NCI-H187 treated with DMSO at 0.1 percent for 48 hours (cell line): ENCODE measurements around the gene CDH20.
"Not testable (repeated sequence)": the region's sequence is repeated elsewhere in the genome, so short reads cannot be mapped to it uniquely, and the experiment has no call there.

Experiments used
- DNase-seq: peaks from one replicate; lab custom pipeline; 2025; lab: John Stamatoyannopoulos, UW

Gene CDH20

GRCh38 chr18:61348230-61348629 is 15.0 kb downstream of the CDH20 start:
- no peak for DNase-seq

DNA sequence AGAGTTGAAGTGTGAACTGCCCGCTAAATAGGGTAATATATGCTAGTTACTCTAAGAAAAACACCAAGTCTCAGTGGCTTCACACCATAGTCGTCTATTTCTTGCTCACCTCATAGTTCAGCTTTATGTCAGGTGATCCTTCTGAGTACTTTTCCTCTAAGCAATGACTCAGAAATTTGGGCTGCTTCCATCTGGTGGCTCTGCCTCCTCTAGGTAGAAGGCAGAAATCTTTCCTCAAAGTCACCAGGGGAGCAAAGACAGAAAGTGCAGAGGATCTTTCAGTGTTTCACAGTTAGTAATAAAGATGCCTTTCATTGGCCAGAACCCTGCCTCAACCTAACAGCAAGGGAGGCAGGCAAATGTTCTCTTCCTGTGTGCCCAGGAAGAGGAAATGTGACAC is 17.3 kb downstream of the CDH20 start:
- no peak for DNase-seq

DNA sequence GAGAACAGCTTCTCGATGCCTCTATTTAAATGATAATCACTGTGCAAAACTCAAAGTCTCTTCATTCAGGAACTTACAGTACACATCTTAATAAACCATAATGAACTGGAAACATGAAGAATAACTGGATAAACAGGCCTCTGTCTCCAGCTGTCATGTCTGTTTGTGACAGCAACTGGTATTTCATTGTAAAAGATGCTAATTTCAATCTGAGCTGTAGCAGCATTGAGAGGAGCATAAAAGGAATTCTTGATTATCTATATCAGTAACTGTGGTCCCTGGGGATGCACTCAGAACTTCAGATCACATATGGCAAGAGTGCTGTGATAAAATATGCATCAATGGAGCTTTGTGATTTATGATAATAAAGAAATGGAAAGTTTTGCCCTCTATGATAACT is 18.8 kb downstream of the CDH20 start:
- no peak for DNase-seq

DNA sequence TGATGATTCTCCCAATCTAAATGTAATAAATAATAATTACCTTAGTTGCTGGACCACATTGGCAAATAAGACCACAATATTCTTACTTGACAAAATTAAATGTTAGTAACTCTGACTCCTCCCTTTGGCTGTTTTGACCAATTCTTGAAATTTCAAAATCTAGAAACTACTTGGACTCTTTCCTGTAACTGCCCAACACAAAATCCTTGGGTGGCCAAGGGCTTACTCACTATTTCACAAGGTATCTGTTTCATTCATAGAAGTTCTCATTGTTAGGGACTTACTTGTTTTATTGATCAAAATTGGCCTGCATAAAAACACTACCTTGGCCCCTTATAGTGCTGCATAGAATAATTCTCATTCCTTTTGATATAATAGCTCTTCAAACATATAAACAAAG is 19.4 kb downstream of the CDH20 start:
- no peak for DNase-seq

GRCh38 chr18:61360404-61361383 is 27.5 kb downstream of the CDH20 start:
- DNase-seq = no peak

DNA sequence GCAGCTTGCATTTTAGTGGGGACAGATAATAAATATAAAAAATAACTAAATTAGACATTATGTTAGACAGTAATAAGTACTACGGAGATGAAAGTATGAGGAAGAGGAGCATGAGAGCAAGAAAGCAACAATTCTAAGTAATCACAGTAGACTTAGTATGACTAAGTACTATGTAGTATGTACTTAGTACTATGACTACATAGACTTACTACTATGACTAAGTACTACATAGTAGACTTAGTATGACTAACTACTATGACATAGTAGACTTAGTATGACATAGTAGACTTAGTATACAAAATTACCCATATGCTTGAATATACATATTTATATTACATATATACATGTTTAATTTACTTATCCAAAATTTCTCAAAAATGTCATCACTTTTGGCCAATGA is 29.3 kb downstream of the CDH20 start:
- no peak for DNase-seq

DNA sequence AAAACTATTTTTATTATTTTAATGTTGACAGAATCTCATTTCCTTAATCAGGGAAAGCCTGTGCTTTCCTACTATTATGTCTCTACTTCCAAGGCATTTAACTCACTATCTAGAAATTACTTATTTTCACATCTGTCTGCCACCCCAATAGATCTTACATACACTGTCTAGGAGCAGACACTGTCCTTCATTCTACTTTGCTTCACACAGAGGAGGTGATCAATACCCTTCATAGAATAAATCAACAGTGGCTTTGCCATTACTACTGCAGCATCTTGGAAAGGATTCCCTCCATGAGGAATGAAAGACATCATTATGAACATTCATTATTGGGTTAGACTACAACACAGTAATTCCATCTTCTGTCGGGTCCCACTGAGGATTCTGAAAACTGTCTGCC is 31.7 kb downstream of the CDH20 start:
- no peak for DNase-seq

GRCh38 chr18:61368001-61368400 is 34.8 kb downstream of the CDH20 start:
- no peak for DNase-seq

DNA sequence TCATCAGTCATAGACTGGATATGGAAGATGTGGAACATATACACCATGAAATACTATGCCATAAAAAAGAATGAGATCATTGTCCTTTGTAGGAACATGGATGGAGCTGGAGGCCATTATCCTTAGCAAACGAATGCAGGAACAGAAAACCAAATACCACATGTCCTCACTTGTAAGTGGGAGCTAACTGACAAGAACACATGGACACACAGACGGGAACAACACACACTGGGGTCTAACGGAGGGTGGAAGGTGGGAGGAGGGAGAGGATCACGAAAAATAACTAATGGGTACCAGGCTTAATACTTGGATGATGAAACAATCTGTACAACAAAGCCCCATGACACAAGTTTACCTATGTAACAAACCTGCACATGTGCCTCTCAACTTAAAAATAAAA is 36.4 kb downstream of the CDH20 start:
- not testable (repeated sequence) for DNase-seq

DNA sequence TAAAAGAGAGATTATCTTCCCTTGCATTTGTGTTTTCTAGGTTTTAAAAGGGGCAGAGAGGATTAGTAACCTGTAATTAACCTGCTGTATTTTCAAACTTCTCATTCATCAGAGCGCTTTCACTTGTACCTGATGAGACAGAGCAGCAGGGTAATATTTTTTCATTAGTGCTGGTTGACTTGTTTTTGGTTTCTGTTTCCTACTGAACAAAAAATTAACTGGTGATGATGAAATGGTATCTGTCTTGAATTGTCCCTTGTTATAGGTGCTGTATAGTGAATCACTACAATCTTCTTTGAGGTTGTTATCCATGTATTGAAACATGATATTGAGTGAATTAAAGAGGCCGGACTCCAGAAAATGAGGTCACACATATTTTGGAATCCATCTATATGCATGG is 37.9 kb downstream of the CDH20 start:
- no peak for DNase-seq

DNA sequence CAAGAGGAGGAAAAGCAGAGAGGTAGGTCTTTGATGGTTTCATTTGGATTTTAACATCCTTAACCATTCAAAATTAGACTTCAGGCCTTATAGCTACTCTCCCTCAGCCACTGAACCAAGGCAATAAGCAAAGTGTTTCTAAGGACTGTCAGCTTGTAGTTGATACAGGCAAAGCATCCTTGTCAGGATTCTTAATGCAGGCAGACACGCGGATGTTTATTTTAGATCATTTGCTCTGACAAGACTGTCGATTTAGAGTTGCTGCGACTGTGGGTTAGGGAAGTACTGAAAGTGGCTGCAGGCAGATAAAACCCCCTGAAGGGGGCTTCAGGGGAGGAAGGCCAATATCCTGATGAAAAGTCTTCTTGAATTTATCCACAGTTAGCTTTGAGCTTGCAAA is 46.6 kb downstream of the CDH20 start:
- DNase-seq = no peak

- DNase-seq = no peak
Observed at GRCh38 chr18:61388010-61388409, 54.8 kb downstream of the CDH20 start.

DNA sequence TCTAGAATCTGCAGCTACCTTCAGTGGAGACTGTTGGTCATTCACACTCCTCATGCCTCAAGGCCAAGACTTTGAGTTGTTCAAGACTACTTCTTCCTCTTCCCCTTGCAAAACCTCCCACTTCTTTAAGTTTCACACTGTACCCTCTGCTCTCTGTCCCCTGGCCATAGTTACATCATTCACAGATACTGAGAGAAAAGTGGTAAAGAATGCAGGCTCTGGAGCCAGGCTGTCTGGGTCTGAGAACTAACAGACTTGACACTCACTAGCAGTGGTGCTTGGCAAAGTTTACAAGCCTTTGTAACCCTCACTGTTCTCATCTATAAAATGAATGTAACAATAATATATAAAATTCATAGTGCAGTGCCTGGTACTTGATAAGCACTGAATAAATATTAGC is 61.8 kb downstream of the CDH20 start:
- no peak for DNase-seq

GRCh38 chr18:61397222-61397621 is 64.0 kb downstream of the CDH20 start:
- no peak for DNase-seq

DNA sequence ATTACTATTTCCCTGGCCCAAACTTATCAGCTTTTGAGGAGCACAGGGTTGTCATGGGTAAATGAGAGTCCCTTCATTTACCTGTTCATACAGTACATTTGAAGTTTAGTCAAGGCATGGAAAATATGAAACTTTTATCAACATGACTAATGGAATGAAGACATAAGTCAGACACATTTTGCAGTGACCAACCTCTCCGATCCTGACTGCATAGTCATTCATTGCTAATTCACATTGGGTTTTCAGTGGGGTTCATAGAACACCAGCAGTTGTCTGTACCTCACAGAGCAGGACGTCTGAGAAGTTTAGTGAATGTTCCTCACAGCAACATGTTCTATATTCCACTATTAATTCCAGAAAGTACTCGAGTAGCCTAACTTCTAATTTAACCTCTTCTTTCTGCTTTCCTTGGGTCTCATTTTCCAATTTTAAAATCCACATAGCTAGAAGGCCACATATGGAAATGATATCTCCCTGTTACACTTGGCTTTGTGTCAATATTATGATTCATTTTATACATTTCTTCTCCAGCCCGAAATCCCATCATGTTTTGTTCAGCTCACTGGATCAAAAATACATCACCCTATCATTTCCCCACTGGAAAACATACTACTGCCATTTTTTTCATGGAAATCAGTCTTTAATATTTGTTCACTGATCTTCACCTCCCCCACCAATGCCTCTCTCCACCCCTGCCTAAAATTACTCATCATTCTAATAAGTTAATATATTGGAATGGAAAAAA is 65.9 kb downstream of the CDH20 start:
- no peak for DNase-seq

- no peak for DNase-seq
Observed at GRCh38 chr18:61400016-61400635, 66.9 kb downstream of the CDH20 start.

- DNase-seq = no peak
Observed at GRCh38 chr18:61400716-61401115, 67.5 kb downstream of the CDH20 start.

- DNase-seq = no peak
Observed at GRCh38 chr18:61402726-61403125, 69.5 kb downstream of the CDH20 start.

- no peak for DNase-seq
Observed at GRCh38 chr18:61413396-61413795, 80.2 kb downstream of the CDH20 start.

- no peak for DNase-seq
Observed at GRCh38 chr18:61414086-61414485, 80.9 kb downstream of the CDH20 start.

- DNase-seq = no peak
Observed at GRCh38 chr18:61419763-61420162, 86.5 kb downstream of the CDH20 start.

- no peak for DNase-seq
Observed at GRCh38 chr18:61420218-61420885, 87.1 kb downstream of the CDH20 start.
